Body of pancreas (tissue), 4 donors: ENCODE results near the gene NDST3. TPM values are rescaled to one million over a fixed set of nuclear protein-coding genes. Genes with fewer than 3 reads are reported as not detected.

Experiments used
- ATAC-seq: fragments of 150-250 bp; one replicate; pipeline ENCODE4 v1.9.1; 2016
- DNase-seq, 4 donors: peaks; one replicate each; pipeline ENCODE4 v3.0.0-alpha.2; 2019
- H3K27ac ChIP-seq, 4 donors: fragments of 200-600 bp; sonication (generic); 1 replicate in 3 of 4; 2 replicates in 1 of 4; pipeline versions ENCODE4 v1.5.1 to v1.6.1; 2016 to 2019; ENCODE audit warnings: mild to moderate bottlenecking in 1 of 4, mixed read lengths in 1 of 4, moderate library complexity in 1 of 4
- H3K27me3 ChIP-seq, 2 donors: fragments of 200-600 bp; sonication (generic); one replicate each; pipeline ENCODE4 v1.6.0; 2016; ENCODE audit warnings: mild to moderate bottlenecking in 1 of 2
- H3K36me3 ChIP-seq, 2 donors: fragments of 200-600 bp; sonication (generic); replicated peaks in 1 of 2; 2 replicates each; pipeline ENCODE4 v1.5.1; 2016; ENCODE audit warnings: low read depth in 2 of 2; ENCODE audit not compliant: insufficient read depth in 1 of 2
- H3K4me1 ChIP-seq: fragments of 200-600 bp; sonication (generic); one replicate; pipeline ENCODE4 v1.6.0; 2016
- H3K4me3 ChIP-seq, 2 donors: fragments of 200-600 bp; sonication (generic); 1 replicate in 1 of 2; 2 replicates in 1 of 2; pipeline ENCODE4 v1.5.1; 2016 to 2019
- H3K9me3 ChIP-seq, 3 donors: fragments of 200-600 bp; sonication (generic); 1 replicate in 2 of 3; 2 replicates in 1 of 3; pipeline ENCODE4 v1.5.1; 2016
- CTCF ChIP-seq, 7 experiments: fragments of 450-650 bp in 4 of 7; fragments of 200-600 bp in 3 of 7; sonication (generic) in 3 of 7; IDR thresholded peaks; one replicate each; pipeline ENCODE4 v1.5.1; 2016 to 2019; ENCODE audit warnings: antibody characterized with exemption in 7 of 7
- POLR2A ChIP-seq, 3 donors: fragments of 450-650 bp; IDR thresholded peaks; one replicate each; pipeline ENCODE4 v1.6.1; 2016; ENCODE audit warnings: antibody characterized with exemption in 3 of 3, mild to moderate bottlenecking in 2 of 3
- WGBS, 2 donors: methylation state at CpG; one replicate each; pipeline ENCODE4 v1.1.5; 2017; 5-methylcytosine and 5-hydroxymethylcytosine counted together
- intact Hi-C: fragments of 100-400 bp; cut with DNase I; formaldehyde crosslinking; loops from one replicate; pipeline ENCODE4 v1.15.1; 2023
- total RNA-seq, 2 donors: library from RNA; depleted of rRNA; stranded (reverse); fragments of >200 nt; gene quantifications; one replicate each; pipeline ENCODE4 v1.1.0, GENCODE V29; 2016

Gene NDST3
- total RNA-seq, 2 donors from 2014 or later, result not detected

- Histone ChIP-seq H3K4me3 (no peak overlapping the region), H3K27me3 (no peaks in the 10 kb centered on the region), H3K36me3 (no peaks in the 10 kb centered on the region), H3K27ac (no peak overlapping the region), H3K9me3 (no peaks in the 10 kb centered on the region), H3K4me1 (no peaks in the 10 kb centered on the region)
- DNase-seq, result no peak
- intact Hi-C loops, result no loop called here
- no peak for TF ChIP-seq CTCF (IDR thresholded peaks at IDR 0.05)
- no peak for TF ChIP-seq POLR2A (IDR thresholded peaks at IDR 0.05)
- ATAC-seq, result no peak
- 74% methylated on average over 2 of the region's 2 CpGs for WGBS, 2 donors
These were observed 30.2 kb upstream of the NDST3 start for GRCh38 chr4:118004088-118004487.

- no peak for ATAC-seq
- intact Hi-C loops, result no loop called here
- H3K27me3 ChIP-seq, result no peaks in the 10 kb centered on the region
- no peak for DNase-seq
- H3K36me3 ChIP-seq, result no peaks in the 10 kb centered on the region
- no peaks in the 10 kb centered on the region for H3K4me1 ChIP-seq
- no peaks in the 10 kb centered on the region for H3K9me3 ChIP-seq
- TF ChIP-seq POLR2A (IDR thresholded peaks at IDR 0.05) (no peak), CTCF (IDR thresholded peaks at IDR 0.05) (no peak)
- 59 to 62% methylated on average over 3 of the region's 3 CpGs for WGBS, 2 donors
- no peak overlapping the region for H3K4me3 ChIP-seq
- no peak overlapping the region for H3K27ac ChIP-seq
These were observed 28.4 kb upstream of the NDST3 start for GRCh38 chr4:118005883-118006282.

- intact Hi-C loops, result no loop called here
- no peaks in the 10 kb centered on the region for H3K4me1 ChIP-seq
- WGBS, 2 donors, result 70 to 72% methylated on average over 2 of the region's 2 CpGs
- no peak overlapping the region for H3K4me3 ChIP-seq
- TF ChIP-seq POLR2A (IDR thresholded peaks at IDR 0.05), result no peak
- DNase-seq, result no peak
- no peak overlapping the region for H3K27ac ChIP-seq
- H3K9me3 ChIP-seq, result no peaks in the 10 kb centered on the region
- no peaks in the 10 kb centered on the region for H3K36me3 ChIP-seq
- no peaks in the 10 kb centered on the region for H3K27me3 ChIP-seq
- no peak for ATAC-seq
These were observed 22.1 kb upstream of the NDST3 start for GRCh38 chr4:118012142-118012541.

- Histone ChIP-seq H3K27ac (no peak overlapping the region), H3K36me3 (no peaks in the 10 kb centered on the region), H3K4me1 (no peaks in the 10 kb centered on the region), H3K27me3 (no peaks in the 10 kb centered on the region), H3K4me3 (no peak overlapping the region), H3K9me3 (no peaks in the 10 kb centered on the region)
- intact Hi-C loops, result no loop called here
- no peak for DNase-seq
- 80% methylated on average over 3 of the region's 3 CpGs for WGBS, 2 donors
- ATAC-seq, result no peak
- TF ChIP-seq POLR2A (IDR thresholded peaks at IDR 0.05) (no peak), CTCF (IDR thresholded peaks at IDR 0.05) (no peak)
These were observed 19.5 kb upstream of the NDST3 start for GRCh38 chr4:118014831-118015230.

GRCh38 chr4:118018381-118019145 is 15.7 kb upstream of the NDST3 start:
- ATAC-seq, result no peak
- Histone ChIP-seq H3K36me3 (no peaks in the 10 kb centered on the region), H3K27ac (no peak overlapping the region), H3K27me3 (no peaks in the 10 kb centered on the region), H3K4me1 (no peaks in the 10 kb centered on the region), H3K9me3 (no peaks in the 10 kb centered on the region), H3K4me3 (no peak overlapping the region)
- intact Hi-C loops, result no loop called here
- no peak for TF ChIP-seq POLR2A (IDR thresholded peaks at IDR 0.05)
- TF ChIP-seq CTCF (IDR thresholded peaks at IDR 0.05), result no peak
- DNase-seq, result no peak
